H1 (cell line): ENCODE measurements around the gene WDR54. TPM values are rescaled to one million over a fixed set of nuclear protein-coding genes. Genes with fewer than 3 reads are reported as not detected.
"Not testable (repeated sequence)": the region's sequence is repeated elsewhere in the genome, so short reads cannot be mapped to it uniquely, and the experiment has no call there.

Experiments
- CTCF ChIA-PET: fragments of 300-600 bp; sonication (Branson Sonifier 250); formaldehyde crosslinking; loops from one replicate; lab custom pipeline; 2021; ENCODE audit not compliant: partially characterized antibody; lab: Charles Lee
- POLR2A ChIA-PET: fragments of 300-600 bp; sonication (Branson Sonifier 250); formaldehyde crosslinking; loops from one replicate; lab custom pipeline; 2021; ENCODE audit warnings: inconsistent platforms; ENCODE audit not compliant: partially characterized antibody; lab: Charles Lee
- DNase-seq, 2 experiments: peaks; one replicate each; pipeline versions ENCODE4 v3.0.0 to v3.0.0-alpha.2; 2010 to 2022; ENCODE audit warnings: low spot score in 2 of 2, low read depth in 1 of 2, mixed read lengths in 1 of 2
- FAIRE-seq: peaks from 2 replicates; lab custom pipeline; 2011; peaks lifted over from hg19 to GRCh38; lab: Jason Lieb, UNC
- H2AFZ ChIP-seq: 2 replicates; pipeline ENCODE4 v1.8.1; 2012; ENCODE audit warnings: low read length, inconsistent platforms
- H2AK5ac ChIP-seq: 2 replicates; pipeline ENCODE4 v1.6.1; 2013; ENCODE audit warnings: low read depth, low read length
- H2BK120ac ChIP-seq: replicated peaks from 2 replicates; pipeline ENCODE3; 2013; ENCODE audit warnings: low read depth, low read length, inconsistent platforms
- H2BK12ac ChIP-seq: 2 replicates; pipeline ENCODE4 v1.6.1; 2013; ENCODE audit warnings: low read depth, low read length
- H2BK15ac ChIP-seq: 2 replicates; pipeline ENCODE4 v1.6.1; 2013; ENCODE audit warnings: low read length
- H2BK20ac ChIP-seq: 2 replicates; pipeline ENCODE4 v1.6.1; 2013; ENCODE audit warnings: low read length
- H2BK5ac ChIP-seq: 2 replicates; pipeline ENCODE4 v1.6.1; 2013; ENCODE audit warnings: low read depth, low read length
- H3K14ac ChIP-seq: 2 replicates; pipeline ENCODE4 v1.6.1; 2013; ENCODE audit warnings: inconsistent platforms; ENCODE audit not compliant: insufficient read length
- H3K18ac ChIP-seq: 2 replicates; pipeline ENCODE4 v1.6.1; 2013; ENCODE audit warnings: low read length; ENCODE audit errors: extremely low read depth
- H3K23ac ChIP-seq: 2 replicates; pipeline ENCODE4 v1.6.1; 2013; ENCODE audit warnings: inconsistent platforms; ENCODE audit not compliant: insufficient read length
- H3K23me2 ChIP-seq: 2 replicates; pipeline ENCODE4 v1.6.1; 2013; ENCODE audit warnings: low read depth, low read length
- H3K27ac ChIP-seq: 2 replicates; pipeline ENCODE4 v1.6.1; 2011; ENCODE audit warnings: low read depth, low read length, inconsistent platforms
- H3K27me3 ChIP-seq, 4 experiments: replicated peaks in 1 of 4; 1 replicate in 1 of 4; 2 replicates in 3 of 4; pipeline versions ENCODE4 v1.6.1 to v1.8.1; 2011 to 2013; ENCODE audit warnings: low read length in 3 of 4, mild to moderate bottlenecking in 3 of 4, inconsistent platforms in 2 of 4, mixed read lengths in 2 of 4, moderate library complexity in 1 of 4; ENCODE audit not compliant: control insufficient read depth in 3 of 4, insufficient read depth in 3 of 4; ENCODE audit errors: extremely low read depth in 1 of 4
- H3K36me3 ChIP-seq, 4 experiments: 2 replicates each; pipeline versions ENCODE4 v1.6.1 to v1.8.1; 2011 to 2013; ENCODE audit warnings: mild to moderate bottlenecking in 4 of 4, low read length in 3 of 4, moderate library complexity in 2 of 4, control low read depth in 1 of 4, inconsistent platforms in 1 of 4; ENCODE audit not compliant: insufficient read depth in 4 of 4, control insufficient read depth in 2 of 4
- H3K4ac ChIP-seq: replicated peaks from 2 replicates; pipeline ENCODE3; 2013; ENCODE audit warnings: low read length, low read depth, mixed read lengths, inconsistent platforms; ENCODE audit not compliant: insufficient read length
- H3K4me1 ChIP-seq, 4 experiments: replicated peaks in 1 of 4; 1 replicate in 1 of 4; 2 replicates in 3 of 4; pipeline versions ENCODE4 v1.6.1 to v1.8.1; 2011 to 2013; ENCODE audit warnings: low read length in 3 of 4, inconsistent platforms in 2 of 4, mixed read lengths in 1 of 4; ENCODE audit not compliant: insufficient read depth in 4 of 4, control insufficient read depth in 3 of 4
- H3K4me2 ChIP-seq, 2 experiments: 2 replicates each; pipeline versions ENCODE4 v1.6.1 to v1.8.1; 2011 to 2013; ENCODE audit warnings: low read depth in 2 of 2, low read length in 2 of 2, control low read depth in 1 of 2, inconsistent platforms in 1 of 2, mild to moderate bottlenecking in 1 of 2; ENCODE audit not compliant: insufficient read depth in 1 of 2
- H3K4me3 ChIP-seq, 4 experiments: fragments of 200-600, 300-600 bp in 1 of 4; sonication (generic), shearing (Covaris generic), sonication (Bioruptor Twin) in 1 of 4; 2 replicates each; pipeline versions ENCODE4 v1.5.1 to v1.8.1; 2011 to 2016; ENCODE audit warnings: low read length in 4 of 4, low read depth in 3 of 4, control low read depth in 2 of 4, inconsistent platforms in 2 of 4, mild to moderate bottlenecking in 2 of 4, mixed read lengths in 1 of 4, moderate library complexity in 1 of 4; ENCODE audit not compliant: insufficient read depth in 2 of 4; ENCODE audit errors: extremely low read depth in 1 of 4
- H3K56ac ChIP-seq: replicated peaks from 2 replicates; pipeline ENCODE3; 2013; ENCODE audit warnings: low read depth, mild to moderate bottlenecking, mixed read lengths, low read length, inconsistent platforms; ENCODE audit not compliant: insufficient read length
- H3K79me1 ChIP-seq: 2 replicates; pipeline ENCODE4 v1.6.1; 2013; ENCODE audit warnings: low read depth, low read length, control low read depth
- H3K79me2 ChIP-seq, 2 experiments: 2 replicates each; pipeline versions ENCODE4 v1.6.1 to v1.8.1; 2012 to 2013; ENCODE audit warnings: low read length in 2 of 2, mild to moderate bottlenecking in 2 of 2, inconsistent platforms in 1 of 2; ENCODE audit not compliant: insufficient read depth in 2 of 2, control insufficient read depth in 1 of 2
- H3K9ac ChIP-seq, 4 experiments: replicated peaks in 1 of 4; 1 replicate in 1 of 4; 2 replicates in 3 of 4; pipeline versions ENCODE4 v1.6.1 to v1.8.1; 2011 to 2013; ENCODE audit warnings: low read depth in 3 of 4, low read length in 3 of 4, control low read depth in 2 of 4, mild to moderate bottlenecking in 2 of 4, moderate library complexity in 2 of 4, inconsistent platforms in 1 of 4; ENCODE audit errors: extremely low read depth in 1 of 4
- H3K9me3 ChIP-seq, 2 experiments: 2 replicates each; pipeline versions ENCODE4 v1.6.1 to v1.8.1; 2012 to 2013; ENCODE audit warnings: mild to moderate bottlenecking in 2 of 2, moderate library complexity in 2 of 2, control low read depth in 1 of 2, inconsistent platforms in 1 of 2, low read depth in 1 of 2, low read length in 1 of 2, mixed read lengths in 1 of 2; ENCODE audit not compliant: insufficient read depth in 2 of 2
- H4K20me1 ChIP-seq, 2 experiments: replicated peaks in 1 of 2; 2 replicates each; pipeline versions ENCODE3 to v1.8.1; 2011 to 2013; ENCODE audit warnings: inconsistent platforms in 2 of 2, low read length in 2 of 2, mild to moderate bottlenecking in 1 of 2; ENCODE audit not compliant: insufficient read depth in 2 of 2, control insufficient read depth in 1 of 2
- H4K5ac ChIP-seq: 2 replicates; pipeline ENCODE4 v1.6.1; 2013; ENCODE audit warnings: low read length, low read depth, mixed read lengths, inconsistent platforms; ENCODE audit not compliant: insufficient read length
- H4K8ac ChIP-seq: 2 replicates; pipeline ENCODE4 v1.8.0; 2013; ENCODE audit warnings: mild to moderate bottlenecking, moderate library complexity, low read length, inconsistent platforms; ENCODE audit not compliant: insufficient read depth; ENCODE audit errors: extremely low read depth
- H4K91ac ChIP-seq: replicated peaks from 2 replicates; pipeline ENCODE3; 2013; ENCODE audit warnings: low read length, mixed read lengths, inconsistent platforms; ENCODE audit not compliant: insufficient read length
- WGBS, 2 experiments: shearing (Covaris generic) in 1 of 2; methylation state at CpG; one replicate each; pipeline versions ENCODE4 v1.1.6 to v1.1.7; 2013 to 2015; ENCODE audit warnings: low lambda C conversion rate in 2 of 2, mixed read lengths in 2 of 2, inconsistent platforms in 1 of 2, low coverage in 1 of 2, missing lambda C conversion rate in 1 of 2; ENCODE audit not compliant: insufficient replicate concordance in 2 of 2, insufficient coverage in 1 of 2, insufficient read length in 1 of 2; ENCODE audit errors: extremely low coverage in 1 of 2, missing lambda C conversion rate in 1 of 2; 5-methylcytosine and 5-hydroxymethylcytosine counted together
- polyA plus RNA-seq, 7 experiments: library from polyadenylated mRNA; depleted of rRNA in 3 of 7; stranded (reverse) in 5 of 7; unstranded in 2 of 7; fragments of >200 nt in 5 of 7; fragments of 200-250 nt in 2 of 7; gene quantifications; 1 replicate in 5 of 7; 2 replicates in 1 of 7; 4 replicates in 1 of 7; pipeline versions ENCODE4 v1.2.1 to v1.2.3, GENCODE V29; 2011 to 2013; ENCODE audit warnings: missing spikeins in 2 of 7, mixed read lengths in 2 of 7
- total RNA-seq: library from RNA; stranded (reverse); fragmentation: NEBNext Ultra II Directional; extraction: Animal tissue kit (Norgen Biotek cat#: 25700); gene quantifications from 2 replicates; pipeline ENCODE4 v1.2.1, GENCODE V29; 2021

The WDR54 gene
- total and polyA plus RNA-seq, 2 of the 8 experiments (the other 6 are each of a cell fraction or from before 2014, with no cell fraction given), result 41.6 to 125 TPM

DNA sequence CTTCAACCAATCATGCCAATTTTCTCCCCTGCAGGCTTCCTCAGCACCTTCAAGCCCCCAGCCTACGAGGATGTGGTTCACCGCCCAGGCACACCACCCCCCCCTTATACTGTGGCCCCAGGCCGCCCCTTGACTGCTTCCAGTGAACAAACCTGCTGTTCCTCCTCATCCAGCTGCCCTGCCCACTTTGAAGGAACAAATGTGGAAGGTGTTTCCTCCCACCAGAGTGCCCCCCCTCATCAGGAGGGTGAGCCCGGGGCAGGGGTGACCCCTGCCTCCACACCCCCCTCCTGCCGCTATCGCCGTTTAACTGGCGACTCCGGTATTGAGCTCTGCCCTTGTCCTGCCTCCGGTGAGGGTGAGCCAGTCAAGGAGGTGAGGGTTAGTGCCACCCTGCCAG, 38.7 kb downstream of the WDR54 start:
- not testable (repeated sequence) for H3K23ac ChIP-seq, H2BK12ac ChIP-seq, H2AK5ac ChIP-seq, H2BK120ac ChIP-seq, H2BK5ac ChIP-seq, H4K5ac ChIP-seq, H4K20me1 ChIP-seq, H3K14ac ChIP-seq, H3K9ac ChIP-seq, H3K79me1 ChIP-seq, H4K91ac ChIP-seq, H3K56ac ChIP-seq, H3K9me3 ChIP-seq, DNase-seq, H3K18ac ChIP-seq, H2AFZ ChIP-seq, H3K27ac ChIP-seq, H2BK15ac ChIP-seq, FAIRE-seq, H3K4me2 ChIP-seq, H3K4me3 ChIP-seq, H4K8ac ChIP-seq, H2BK20ac ChIP-seq, H3K27me3 ChIP-seq, H3K4ac ChIP-seq
- POLR2A ChIA-PET, result interaction anchor here (1.1 to 10.5 kb wide), 4 partner anchors 13 to 98 kb away, joined by 4 to 89 read pairs (median 76); partner anchors contain the start of genes CCDC142, MRPL53, RTKN and TTC31
- peaks cover 0 to 12% (median 2%) of the 10 kb centered on the region in 4 experiments; a peak in 4 of 8 replicates for H3K36me3 ChIP-seq
- H3K23me2 ChIP-seq, result peaks cover 21% of the 10 kb centered on the region
- H3K4me1 ChIP-seq, result peaks cover 0 to 10% (median 2%) of the 10 kb centered on the region in 4 experiments; a peak in 5 of 7 replicates
- WGBS, 2 experiments, result 94% methylated on average over 9 of the region's 10 CpGs; no CpG with 5 or more reads in 1 of the 2 experiments
- peaks cover 0 to 15% of the 10 kb centered on the region in 2 experiments; a peak in 1 of 4 replicates for H3K79me2 ChIP-seq
- CTCF ChIA-PET, result interaction anchor here (1.0 to 10.5 kb wide), 7 partner anchors 14 to 128 kb away, joined by 3 to 86 read pairs (median 6); partner anchors contain the start of genes CCDC142, MRPL53 and TTC31
